ENCODE measurements around the gene GVQW3. TPM values are rescaled to one million over a fixed set of nuclear protein-coding genes. Genes with fewer than 3 reads are reported as not detected.

The GVQW3 gene
- total and polyA plus RNA-seq, 12 donors: 0.54 to 10.9 (median 2.4) TPM

- intact Hi-C loops (cut with DNase I): no loop called here
- 68 to 76% (median 73%) methylated on average over 2 of the region's 2 CpGs for WGBS, 4 donors
- peak in 1 of 7 donors; percentile 14 for DNase-seq
- TF ChIP-seq POLR2A (IDR thresholded peaks at IDR 0.05) (no peak), CTCF (IDR thresholded peaks at IDR 0.05) (no peak)
- H3K9me3 ChIP-seq (replicated peaks in 1 of 3): no peaks in the 10 kb centered on the region
- H3K4me1 ChIP-seq (replicated peaks in 1 of 2): peaks cover 7 to 8% of the 10 kb centered on the region in 2 donors
- H3K36me3 ChIP-seq (replicated peaks in 1 of 2): peaks cover 0 to 5% of the 10 kb centered on the region in 2 donors
- no peak overlapping the region for H3K27ac ChIP-seq
- no peak overlapping the region for H3K4me3 ChIP-seq
- no peaks in the 10 kb centered on the region for H3K27me3 ChIP-seq
Observed at GRCh38 chr11:76347466-76347865, 33.7 kb upstream of the GVQW3 start.

- 91 to 98% (median 97%) methylated on average over 3 of the region's 3 CpGs for WGBS, 4 donors
- no peak for DNase-seq
- TF ChIP-seq POLR2A (IDR thresholded peaks at IDR 0.05) (no peak), CTCF (IDR thresholded peaks at IDR 0.05) (no peak)
- Histone ChIP-seq H3K4me1 (replicated peaks in 1 of 2) (peaks cover 7 to 8% of the 10 kb centered on the region in 2 donors), H3K9me3 (replicated peaks in 1 of 3) (no peaks in the 10 kb centered on the region), H3K4me3 (no peak overlapping the region), H3K27me3 (no peaks in the 10 kb centered on the region), H3K36me3 (replicated peaks in 1 of 2) (peaks cover 0 to 12% of the 10 kb centered on the region in 2 donors), H3K27ac (no peak overlapping the region)
- intact Hi-C loops (cut with DNase I): no loop called here
Observed at GRCh38 chr11:76348348-76348747, 32.8 kb upstream of the GVQW3 start.

GRCh38 chr11:76355172-76355571 lies 26.0 kb upstream of the GVQW3 start:
- Histone ChIP-seq H3K4me3 (no peak overlapping the region), H3K9me3 (replicated peaks in 1 of 3) (no peaks in the 10 kb centered on the region), H3K27ac (peak overlapping the region in 3 of 5 donors; percentile 19 to 26 (median 22)), H3K36me3 (replicated peaks in 1 of 2) (peaks cover 0 to 19% of the 10 kb centered on the region in 2 donors), H3K27me3 (no peaks in the 10 kb centered on the region), H3K4me1 (replicated peaks in 1 of 2) (peaks cover 14 to 15% of the 10 kb centered on the region in 2 donors)
- TF ChIP-seq POLR2A (IDR thresholded peaks at IDR 0.05) (no peak), CTCF (IDR thresholded peaks at IDR 0.05) (no peak)
- intact Hi-C loops (cut with DNase I): no loop called here
- WGBS, 4 donors: 25 to 60% (median 53%) methylated on average over 1 of the region's 1 CpG
- no peak for DNase-seq

GRCh38 chr11:76361374-76361773 lies 19.7 kb upstream of the GVQW3 start:
- no peak for DNase-seq
- Histone ChIP-seq H3K36me3 (replicated peaks in 1 of 2) (no peaks in the 10 kb centered on the region), H3K9me3 (replicated peaks in 1 of 3) (no peaks in the 10 kb centered on the region), H3K4me1 (replicated peaks in 1 of 2) (peaks cover 14 to 15% of the 10 kb centered on the region in 2 donors), H3K4me3 (no peak overlapping the region), H3K27me3 (no peaks in the 10 kb centered on the region), H3K27ac (peak overlapping the region in 2 of 5 donors; percentile 2 to 5)
- no peak for TF ChIP-seq POLR2A (IDR thresholded peaks at IDR 0.05)
- no peak for TF ChIP-seq CTCF (IDR thresholded peaks at IDR 0.05)
- intact Hi-C loops (cut with DNase I): no loop called here

All from adrenal gland (tissue), 12 donors.